Measurements from ENCODE around the gene DUSP16. TPM values are rescaled to one million over a fixed set of nuclear protein-coding genes. Genes with fewer than 3 reads are reported as not detected.
A peak's percentile ranks its signal among the peaks of the same experiment; 100 is the strongest.

The DUSP16 gene
- total RNA-seq, 2 donors from 2014 or later: 12.9 to 23.4 TPM

DNA sequence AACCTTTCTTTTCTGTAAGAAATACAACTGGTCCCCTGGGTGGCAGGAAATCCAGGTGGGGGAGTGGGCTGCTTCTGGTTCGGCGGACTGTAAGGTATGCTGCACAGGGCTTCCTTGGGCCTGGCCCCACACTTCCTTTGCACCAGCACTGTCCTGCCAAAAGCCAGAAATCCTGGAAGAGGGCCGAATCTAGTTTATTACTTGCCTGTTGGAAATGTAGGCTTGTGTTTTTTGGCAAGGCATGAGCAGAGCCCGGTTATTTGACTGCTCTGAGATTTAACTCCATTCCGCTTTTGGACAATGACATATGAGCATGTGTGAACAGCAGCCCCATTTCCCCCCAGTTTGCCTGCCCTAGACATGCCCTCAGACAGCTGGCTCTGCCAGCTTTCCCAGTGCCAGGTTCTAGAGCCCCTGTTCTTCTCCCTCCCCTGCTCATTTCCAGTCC, 119.2 kb downstream of the DUSP16 start:
- ATAC-seq (ENCODE audit: insufficient number of reproducible peaks, low FRiP score, low read depth) (peak; percentile 42), DNase-seq (ENCODE audit: low spot score) (peak; percentile 54)
- Histone ChIP-seq H3K27me3 (replicated peaks; ENCODE audit: insufficient read depth) (no peaks in the 10 kb centered on the region), H3K4me3 (peak overlapping the region; percentile 32), H3K36me3 (no peaks in the 10 kb centered on the region), H3K4me1 (ENCODE audit: control insufficient read depth in 1 of 2, low read depth in 2 of 2) (peaks cover 24 to 58% of the 10 kb centered on the region in 2 donors), H3K9me3 (no peaks in the 10 kb centered on the region), H3K27ac (peak overlapping the region; percentile 82 to 87)
- TF ChIP-seq CTCF (IDR thresholded peaks at IDR 0.05): no peak

- Histone ChIP-seq H3K4me1 (ENCODE audit: control insufficient read depth in 1 of 2, low read depth in 2 of 2) (peaks cover 24 to 55% of the 10 kb centered on the region in 2 donors), H3K9me3 (no peaks in the 10 kb centered on the region), H3K27ac (peak overlapping the region; percentile 82 to 87), H3K4me3 (peak overlapping the region; percentile 32), H3K27me3 (replicated peaks; ENCODE audit: insufficient read depth) (no peaks in the 10 kb centered on the region), H3K36me3 (no peaks in the 10 kb centered on the region)
- no peak for DNase-seq (ENCODE audit: low spot score)
- TF ChIP-seq CTCF (IDR thresholded peaks at IDR 0.05): no peak
- ATAC-seq (ENCODE audit: insufficient number of reproducible peaks, low FRiP score, low read depth): peak; percentile 40
Measured at GRCh38 chr12:12442548-12443071, 120.1 kb downstream of the DUSP16 start.

DNA sequence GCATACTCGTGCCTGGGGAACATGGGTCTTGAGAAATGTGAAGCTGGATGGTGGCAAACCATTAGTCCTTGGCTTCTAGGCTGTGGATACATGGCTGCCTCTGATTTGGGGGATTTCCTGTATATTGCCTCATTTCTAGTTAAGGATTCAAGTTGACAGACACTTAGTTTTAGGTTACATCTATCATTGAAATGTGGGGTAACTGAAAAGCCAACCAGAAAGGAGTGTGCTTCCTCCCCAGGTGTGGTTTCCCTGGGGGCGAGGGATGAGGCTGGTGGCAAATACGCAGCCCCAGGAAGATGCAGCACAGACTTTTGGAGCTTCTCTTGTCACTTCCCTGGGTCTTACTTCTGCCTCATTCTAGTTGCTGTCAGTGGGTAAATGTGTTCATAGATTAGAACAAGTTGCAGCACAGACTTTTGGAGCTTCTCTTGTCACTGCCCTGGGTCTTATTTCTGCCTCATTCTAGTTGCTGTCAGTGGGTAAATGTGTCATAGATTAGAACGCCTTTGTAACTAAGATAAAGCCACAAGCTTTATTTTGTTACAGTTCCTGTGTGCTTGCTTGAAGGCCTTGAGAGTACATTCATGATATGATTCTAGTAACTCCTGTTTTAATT, 120.7 kb downstream of the DUSP16 start:
- no peaks in the 10 kb centered on the region for H3K36me3 ChIP-seq
- peaks cover 24 to 48% of the 10 kb centered on the region in 2 donors for H3K4me1 ChIP-seq (ENCODE audit: control insufficient read depth in 1 of 2, low read depth in 2 of 2)
- H3K9me3 ChIP-seq: no peaks in the 10 kb centered on the region
- DNase-seq (ENCODE audit: low spot score) (no peak), ATAC-seq (ENCODE audit: insufficient number of reproducible peaks, low FRiP score, low read depth) (peak; percentile 8)
- H3K4me3 ChIP-seq: no peak overlapping the region
- no peaks in the 10 kb centered on the region for H3K27me3 ChIP-seq (replicated peaks; ENCODE audit: insufficient read depth)
- TF ChIP-seq CTCF (IDR thresholded peaks at IDR 0.05): no peak
- peak overlapping the region; percentile 82 to 87 for H3K27ac ChIP-seq

DNA sequence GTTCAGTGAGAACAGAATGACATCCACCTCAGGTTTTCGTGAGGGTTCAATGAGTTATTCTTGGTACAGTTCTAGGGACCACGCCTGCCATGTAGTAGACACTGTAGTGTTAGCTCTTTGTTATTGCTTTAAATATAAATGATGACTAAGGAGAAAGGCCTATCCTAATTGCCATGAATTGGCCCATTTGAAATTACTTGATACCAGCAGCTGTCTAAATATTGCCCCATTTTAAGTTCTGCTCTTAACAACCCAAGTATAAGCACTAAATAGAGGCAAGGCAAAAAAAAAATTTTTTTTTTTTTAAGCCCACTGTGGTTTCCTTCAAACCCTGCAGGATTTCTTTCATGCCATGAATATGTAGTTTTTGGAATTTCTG, 121.2 kb downstream of the DUSP16 start:
- peak overlapping the region; percentile 82 to 87 for H3K27ac ChIP-seq
- no peak for DNase-seq (ENCODE audit: low spot score)
- peaks cover 24 to 43% of the 10 kb centered on the region in 2 donors for H3K4me1 ChIP-seq (ENCODE audit: control insufficient read depth in 1 of 2, low read depth in 2 of 2)
- ATAC-seq (ENCODE audit: insufficient number of reproducible peaks, low FRiP score, low read depth): no peak
- no peaks in the 10 kb centered on the region for H3K27me3 ChIP-seq (replicated peaks; ENCODE audit: insufficient read depth)
- H3K4me3 ChIP-seq: no peak overlapping the region
- no peaks in the 10 kb centered on the region for H3K36me3 ChIP-seq
- no peaks in the 10 kb centered on the region for H3K9me3 ChIP-seq
- no peak for TF ChIP-seq CTCF (IDR thresholded peaks at IDR 0.05)

GRCh38 chr12:12440784-12441428, 121.8 kb downstream of the DUSP16 start:
- DNase-seq (ENCODE audit: low spot score): no peak
- H3K27me3 ChIP-seq (replicated peaks; ENCODE audit: insufficient read depth): no peaks in the 10 kb centered on the region
- H3K27ac ChIP-seq: peak overlapping the region; percentile 82 to 87
- H3K4me1 ChIP-seq (ENCODE audit: control insufficient read depth in 1 of 2, low read depth in 2 of 2): peaks cover 24 to 42% of the 10 kb centered on the region in 2 donors
- H3K36me3 ChIP-seq: no peaks in the 10 kb centered on the region
- no peak for ATAC-seq (ENCODE audit: insufficient number of reproducible peaks, low FRiP score, low read depth)
- no peak for TF ChIP-seq CTCF (IDR thresholded peaks at IDR 0.05)
- no peaks in the 10 kb centered on the region for H3K9me3 ChIP-seq
- no peak overlapping the region for H3K4me3 ChIP-seq

All from thoracic aorta (tissue), 2 donors.